HepG2 (cell line): ENCODE measurements around the gene ATP10A. TPM values are rescaled to one million over a fixed set of nuclear protein-coding genes. Genes with fewer than 3 reads are reported as not detected.

Experiments
- ATAC-seq: fragments of 200-7000 bp; cut with Tn5 transposase; 3 replicates; pipeline ENCODE4 v1.9.1; 2020; ENCODE audit warnings: mild to moderate bottlenecking, moderate library complexity
- BruUV-seq: library from RNA; stranded (reverse); fragments of 400-500 nt; replicated peaks from 2 replicates; lab custom pipeline; 2021; lab: Mats Ljungman, UMichigan
- CTCF ChIA-PET: fragments of 300-600 bp; formaldehyde crosslinking; extraction: SDS; loops from one replicate; lab custom pipeline; 2021; ENCODE audit warnings: low total read pairs, inconsistent platforms, low intra/inter-chr PET ratio; lab: Yijun Ruan, JAX
- POLR2A ChIA-PET: fragments of 350-600 bp; sonication (Branson Sonifier 250); formaldehyde crosslinking; loops from one replicate; lab custom pipeline; 2020; ENCODE audit warnings: antibody characterized with exemption, inconsistent platforms; lab: Yijun Ruan, JAX
- DNase-seq: peaks from one replicate; pipeline ENCODE4 v3.0.0-alpha.2; 2015; ENCODE audit warnings: low spot score
- FAIRE-seq: peaks from 3 replicates; lab custom pipeline; 2011; peaks lifted over from hg19 to GRCh38; lab: Jason Lieb, UNC
- H2AFZ ChIP-seq: one replicate; pipeline ENCODE4 v1.6.1; 2011; ENCODE audit warnings: low read length, inconsistent platforms
- H3K27ac ChIP-seq: fragments of 300-600 bp; 3 replicates; pipeline ENCODE4 v1.8.0; 2011; ENCODE audit warnings: mixed run types, mild to moderate bottlenecking, mixed read lengths, low read length, inconsistent platforms; ENCODE audit not compliant: insufficient read depth; ENCODE audit errors: extremely low read length
- H3K27me3 ChIP-seq, 2 experiments: fragments of 200-600 bp in 1 of 2; 2 replicates in 1 of 2; 3 replicates in 1 of 2; pipeline versions ENCODE4 v1.6.0 to v1.8.0; 2011; ENCODE audit warnings: low read length in 2 of 2, mild to moderate bottlenecking in 2 of 2, moderate library complexity in 2 of 2, inconsistent platforms in 1 of 2; ENCODE audit not compliant: insufficient read depth in 2 of 2, control insufficient read depth in 1 of 2
- H3K36me3 ChIP-seq, 2 experiments: fragments of 200-600 bp in 1 of 2; replicated peaks in 1 of 2; 2 replicates in 1 of 2; 3 replicates in 1 of 2; pipeline versions ENCODE4 v1.5.1 to v1.8.0; 2011; ENCODE audit warnings: low read length in 2 of 2, inconsistent platforms in 1 of 2; ENCODE audit not compliant: insufficient read depth in 2 of 2, control insufficient read depth in 1 of 2
- H3K4me1 ChIP-seq: 2 replicates; pipeline ENCODE4 v1.5.1; 2012; ENCODE audit warnings: low read length, inconsistent platforms; ENCODE audit not compliant: insufficient read depth
- H3K4me2 ChIP-seq: 2 replicates; pipeline ENCODE4 v1.6.0; 2011; ENCODE audit warnings: low read depth, low read length, inconsistent platforms
- H3K4me3 ChIP-seq, 3 experiments: fragments of 200-600 bp in 1 of 3; sonication (generic), shearing (Covaris generic) in 1 of 3; replicated peaks in 1 of 3; 2 replicates each; pipeline ENCODE4 v1.5.1; 2011 to 2016; ENCODE audit warnings: low read length in 3 of 3, inconsistent platforms in 2 of 3, low read depth in 2 of 3, mild to moderate bottlenecking in 2 of 3, control low read depth in 1 of 3, mixed read lengths in 1 of 3; ENCODE audit not compliant: insufficient read depth in 1 of 3
- H3K79me2 ChIP-seq: one replicate; pipeline ENCODE4 v1.6.1; 2011; ENCODE audit warnings: low read length, inconsistent platforms; ENCODE audit not compliant: insufficient read depth
- H3K9ac ChIP-seq: 2 replicates; pipeline ENCODE4 v1.6.0; 2011; ENCODE audit warnings: mild to moderate bottlenecking, low read depth, low read length, inconsistent platforms; ENCODE audit not compliant: insufficient read depth
- H3K9me3 ChIP-seq: 2 replicates; pipeline ENCODE4 v1.5.1; 2012; ENCODE audit warnings: mild to moderate bottlenecking, low read length
- H4K20me1 ChIP-seq: 2 replicates; pipeline ENCODE4 v1.6.0; 2011; ENCODE audit warnings: inconsistent platforms, mild to moderate bottlenecking, low read length, moderate library complexity; ENCODE audit not compliant: insufficient read depth
- BCL6 ChIP-seq: IDR thresholded peaks from 2 replicates; pipeline ENCODE4 v1.6.1; 2016; ENCODE audit warnings: missing genetic modification reagents, missing compliant biosample characterization
- DMTF1 ChIP-seq: sonication (generic); formaldehyde crosslinking; IDR thresholded peaks from 2 replicates; pipeline ENCODE4 v1.4.0; 2020; ENCODE audit warnings: mild to moderate bottlenecking, missing genetic modification reagents
- EEA1 ChIP-seq: sonication (generic); formaldehyde crosslinking; IDR thresholded peaks from 2 replicates; pipeline ENCODE4 v1.5.1; 2020; ENCODE audit warnings: mild to moderate bottlenecking, missing genetic modification reagents, borderline replicate concordance
- ELF3 ChIP-seq: IDR thresholded peaks from 2 replicates; pipeline ENCODE4 v1.6.1; 2016; ENCODE audit warnings: missing genetic modification reagents, missing compliant biosample characterization
- HDAC6 ChIP-seq: fragments of 200-600 bp; sonication (generic); IDR thresholded peaks from 2 replicates; pipeline ENCODE4 v1.7.0; 2017; ENCODE audit warnings: mild to moderate bottlenecking, antibody characterized with exemption, low read length, low read depth
- MEIS1 ChIP-seq: sonication (generic); formaldehyde crosslinking; IDR thresholded peaks from 2 replicates; pipeline ENCODE4 v1.9.0; 2021; ENCODE audit warnings: mild to moderate bottlenecking, missing genetic modification reagents, moderate library complexity, borderline replicate concordance
- REXO4 ChIP-seq: sonication (generic); formaldehyde crosslinking; IDR thresholded peaks from 2 replicates; pipeline ENCODE4 v1.8.0; 2022; ENCODE audit warnings: missing genetic modification reagents, mild to moderate bottlenecking, borderline replicate concordance
- SALL2 ChIP-seq: sonication (generic); formaldehyde crosslinking; IDR thresholded peaks from 2 replicates; pipeline ENCODE4 v1.8.1; 2023; ENCODE audit warnings: mild to moderate bottlenecking, missing genetic modification reagents, inconsistent platforms
- SMARCC2 ChIP-seq: fragments of 450-650 bp; IDR thresholded peaks from 2 replicates; pipeline ENCODE4 v1.6.1; 2017; ENCODE audit warnings: antibody characterized with exemption, mild to moderate bottlenecking
- ZBTB20 ChIP-seq: sonication (generic); formaldehyde crosslinking; IDR thresholded peaks from 2 replicates; pipeline ENCODE4 v1.8.1; 2023; ENCODE audit warnings: missing genetic modification reagents, low read depth, mild to moderate bottlenecking, borderline replicate concordance
- ZNF232 ChIP-seq: sonication (generic); formaldehyde crosslinking; IDR thresholded peaks from 2 replicates; pipeline ENCODE4 v1.4.0; 2020; ENCODE audit warnings: missing genetic modification reagents, borderline replicate concordance
- ZNF367 ChIP-seq: sonication (generic); formaldehyde crosslinking; IDR thresholded peaks from 2 replicates; pipeline ENCODE4 v1.4.0; 2020; ENCODE audit warnings: missing genetic modification reagents, borderline replicate concordance
- ZNF646 ChIP-seq: sonication (generic); formaldehyde crosslinking; IDR thresholded peaks from 2 replicates; pipeline ENCODE4 v1.9.0; 2021; ENCODE audit warnings: mild to moderate bottlenecking, missing genetic modification reagents
- ZNF768 ChIP-seq: sonication (generic); formaldehyde crosslinking; IDR thresholded peaks from 2 replicates; pipeline ENCODE4 v1.4.0; 2020; ENCODE audit warnings: missing genetic modification reagents
- ZNF839 ChIP-seq: sonication (generic); formaldehyde crosslinking; IDR thresholded peaks from 2 replicates; pipeline ENCODE4 v1.4.0; 2020; ENCODE audit warnings: missing genetic modification reagents, mild to moderate bottlenecking, borderline replicate concordance
- WGBS: methylation state at CpG from one replicate; pipeline ENCODE4 v1.1.6; 2017; ENCODE audit warnings: low lambda C conversion rate; 5-methylcytosine and 5-hydroxymethylcytosine counted together
- in situ Hi-C: cut with HindIII; loops from 2 replicates; pipeline ENCODE4 v1.10.0; 2017; ENCODE audit warnings: low pct_unique_long_range_greater_than_20kb; ENCODE audit not compliant: extremely low pct_ligation_motif_present
- intact Hi-C: fragments of 100-400 bp; cut with micrococcal nuclease; formaldehyde crosslinking; loops from one replicate; pipeline ENCODE4 v1.10.0; 2022; ENCODE audit not compliant: unreplicated experiment
- polyA plus RNA-seq, 8 experiments: library from polyadenylated mRNA; depleted of rRNA in 3 of 8; stranded (reverse) in 7 of 8; unstranded in 1 of 8; fragments of >200 nt; fragmentation: Illumina TruSeq in 4 of 8; extraction: Trizol in 4 of 8; gene quantifications; 2 replicates each; pipeline versions ENCODE4 v1.2.1 to v1.2.3, GENCODE V29; 2011 to 2016; ENCODE audit warnings: low read depth in 4 of 8, missing spikeins in 1 of 8, mixed read lengths in 1 of 8; ENCODE audit not compliant: insufficient read depth in 1 of 8
- total RNA-seq, 5 experiments: library from RNA; depleted of rRNA; stranded (reverse); fragments of >200 nt; fragmentation: Illumina TruSeq; extraction: Trizol; gene quantifications; 2 replicates each; pipeline ENCODE4 v1.2.3, GENCODE V29; 2016; ENCODE audit warnings: low read depth in 1 of 5

The ATP10A gene
- total and polyA plus RNA-seq, 2 of the 13 experiments (the other 11 are each of a cell fraction or from before 2014, with no cell fraction given): 0.58 to 4.2 TPM

- TF ChIP-seq ZNF367 (no peak), MEIS1 (CRISPR knock-in tag) (no peak), ZBTB20 (CRISPR knock-in tag) (no peak)
Measured at GRCh38 chr15:25715536-25716413, 147.4 kb downstream of the ATP10A start (continued).

- DNase-seq (no peak), FAIRE-seq (no peak), ATAC-seq (no peak)
- H3K79me2 ChIP-seq: no peaks in the 10 kb centered on the region
- peaks cover 0 to 3% of the 10 kb centered on the region in 2 experiments; a peak in 1 of 5 replicates for H3K27me3 ChIP-seq
- intact Hi-C loops: no loop called here
- no peaks in the 10 kb centered on the region for H3K36me3 ChIP-seq
- no peak overlapping the region for H3K4me2 ChIP-seq
- CTCF ChIA-PET: no interaction called here
- POLR2A ChIA-PET: no interaction called here
- H4K20me1 ChIP-seq: no peaks in the 10 kb centered on the region
- H2AFZ ChIP-seq: no peak overlapping the region
- H3K4me1 ChIP-seq: no peaks in the 10 kb centered on the region
- 32% methylated on average over 3 of the region's 3 CpGs for WGBS
- no peaks in the 10 kb centered on the region for H3K9me3 ChIP-seq
- in situ Hi-C loops: loop anchor here (10.0 kb wide), 1 partner anchor 200 kb away; no protein-coding TSS in a partner anchor
- no peak overlapping the region for H3K27ac ChIP-seq
- BruUV-seq: no TSS peak
- H3K9ac ChIP-seq: no peak overlapping the region
- H3K4me3 ChIP-seq: no peak overlapping the region
- no peak for TF ChIP-seq DMTF1 (CRISPR knock-in tag)
- no peak for TF ChIP-seq ZNF839
- no peak for TF ChIP-seq ZNF646
- no peak for TF ChIP-seq SMARCC2
- TF ChIP-seq HDAC6: no peak
- TF ChIP-seq ELF3 (CRISPR knock-in tag): no peak
- TF ChIP-seq ZNF768 (CRISPR knock-in tag): no peak
- no peak for TF ChIP-seq ZNF232 (CRISPR knock-in tag)
- TF ChIP-seq BCL6 (CRISPR knock-in tag): no peak
- TF ChIP-seq EEA1 (CRISPR knock-in tag): no peak
- TF ChIP-seq REXO4 (CRISPR knock-in tag): no peak
- no peak for TF ChIP-seq SALL2 (CRISPR knock-in tag)
Measured at GRCh38 chr15:25714538-25714840, 148.6 kb downstream of the ATP10A start.
